ENCODE data around the gene GRIN2C.

GRIN2C gene

DNA sequence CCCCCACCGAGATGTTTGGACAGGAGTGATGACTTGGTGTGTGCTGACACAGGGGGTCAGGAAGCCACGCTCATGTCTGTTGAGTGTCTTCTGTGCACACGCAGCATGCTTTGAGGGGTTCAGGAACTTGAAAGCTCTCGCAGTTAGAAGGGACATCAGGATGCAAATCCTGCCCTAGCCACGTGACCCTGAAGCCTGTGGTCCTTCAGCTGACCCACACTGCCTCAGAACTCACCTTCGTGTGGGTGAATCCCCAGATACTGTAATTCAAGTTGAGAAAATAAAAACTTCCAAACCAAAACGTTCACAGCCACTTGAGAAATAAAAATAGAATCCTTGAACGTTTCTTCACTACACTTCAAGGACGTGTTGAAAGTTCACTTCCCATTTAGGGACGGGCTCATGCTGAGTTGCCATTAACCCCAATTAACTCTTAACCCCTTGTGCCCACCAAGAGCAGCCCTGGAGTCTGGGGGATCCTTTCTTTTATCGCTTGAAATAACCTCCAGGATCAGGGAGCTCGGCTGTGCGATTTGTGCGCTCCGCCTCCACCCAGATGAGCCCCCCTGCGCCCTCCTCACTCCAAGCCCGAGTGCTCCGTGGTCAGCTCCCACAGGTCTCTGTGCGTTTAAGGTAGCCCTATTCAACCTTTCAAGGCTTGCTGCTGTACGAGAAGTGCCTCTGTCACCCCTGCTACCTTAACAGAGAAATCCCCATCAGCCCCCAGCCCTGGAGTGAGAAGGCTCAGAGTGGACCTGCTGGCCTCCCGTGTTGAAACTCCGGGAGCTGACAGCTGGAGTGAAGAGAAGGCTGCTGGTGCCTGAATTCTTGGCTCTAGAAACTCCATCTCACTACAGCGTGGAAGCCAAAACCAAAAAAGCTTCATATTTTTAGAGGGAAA is 47.3 kb downstream of the GRIN2C start:
- Mint-ChIP-seq H3K27ac (no peak overlapping the region), H3K4me1 (no peaks in the 10 kb centered on the region), H3K9me3 (no peaks in the 10 kb centered on the region), H3K4me3 (no peak overlapping the region), H3K27me3 (no peaks in the 10 kb centered on the region)
- ATAC-seq, result no peak
- no peak for DNase-seq

GRCh38 chr17:74810699-74811485 is 48.8 kb downstream of the GRIN2C start:
- Mint-ChIP-seq H3K27ac (peak overlapping the region in 1 of 2 donors; percentile 15), H3K4me1 (no peaks in the 10 kb centered on the region), H3K4me3 (no peak overlapping the region), H3K9me3 (no peaks in the 10 kb centered on the region), H3K27me3 (no peaks in the 10 kb centered on the region)
- no peak for ATAC-seq
- no peak for DNase-seq

DNA sequence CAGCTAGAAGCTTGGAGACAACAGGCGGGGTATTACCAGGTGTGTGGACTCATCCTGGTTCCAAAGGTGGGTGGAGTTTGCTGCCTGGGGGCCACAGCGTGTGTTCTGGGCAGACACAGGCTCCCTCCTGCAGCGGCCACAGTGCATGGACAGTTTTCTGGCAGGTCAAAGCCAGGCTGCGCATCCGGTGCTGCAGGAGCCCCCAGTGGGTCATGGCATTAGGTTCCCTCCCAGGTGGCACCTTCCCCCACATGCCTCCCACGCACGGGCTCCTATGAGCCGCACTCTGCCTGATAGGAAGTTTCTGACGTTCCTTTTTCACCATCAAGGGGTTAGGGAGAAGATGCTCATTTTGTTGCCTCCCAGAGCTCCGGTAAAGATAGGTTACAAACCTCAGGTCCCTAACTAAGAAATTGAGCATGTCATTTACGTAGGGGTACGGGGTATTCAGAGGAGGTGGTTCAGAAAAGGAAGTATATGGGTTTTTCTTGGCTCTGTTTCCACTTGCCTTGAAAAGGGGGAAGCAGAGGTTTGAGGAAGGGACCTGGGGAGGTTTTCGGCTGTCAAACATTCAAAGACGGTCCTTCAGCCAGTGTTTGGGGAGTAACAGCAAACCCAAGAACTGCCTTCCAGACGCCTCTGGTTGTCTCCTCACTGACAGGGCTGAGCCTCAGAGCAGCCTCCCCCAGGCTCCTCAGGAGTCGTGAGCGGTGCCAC is 50.8 kb downstream of the GRIN2C start:
- ATAC-seq, result no peak
- H3K27ac Mint-ChIP-seq, result no peak overlapping the region
- H3K27me3 Mint-ChIP-seq, result no peaks in the 10 kb centered on the region
- H3K4me1 Mint-ChIP-seq, result no peaks in the 10 kb centered on the region
- no peaks in the 10 kb centered on the region for H3K9me3 Mint-ChIP-seq
- no peak overlapping the region for H3K4me3 Mint-ChIP-seq
- no peak for DNase-seq

DNA sequence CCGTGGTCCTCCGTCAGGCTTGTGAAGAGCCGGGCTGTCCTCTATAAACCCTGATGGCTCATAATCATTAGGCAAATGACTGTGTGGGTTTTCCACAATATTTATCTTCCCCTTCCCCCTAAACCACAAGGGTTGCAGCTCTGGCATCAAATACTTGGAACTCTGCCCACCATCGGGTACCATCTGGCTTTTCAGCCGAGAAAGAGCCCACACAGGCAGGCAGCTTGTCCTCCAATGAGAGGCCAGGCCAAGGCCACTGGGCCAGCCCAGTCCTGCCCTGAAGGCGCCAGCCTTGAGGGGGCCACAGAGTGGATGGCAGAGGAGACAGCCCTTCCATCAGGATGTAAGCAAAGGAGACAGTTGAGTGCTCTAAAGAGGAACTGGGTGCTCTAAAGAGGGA is 51.8 kb downstream of the GRIN2C start:
- H3K27me3 Mint-ChIP-seq, result no peaks in the 10 kb centered on the region
- H3K4me3 Mint-ChIP-seq, result no peak overlapping the region
- no peaks in the 10 kb centered on the region for H3K9me3 Mint-ChIP-seq
- peak overlapping the region in 1 of 2 donors; percentile 82 for H3K27ac Mint-ChIP-seq
- no peak for DNase-seq
- ATAC-seq, result no peak
- H3K4me1 Mint-ChIP-seq, result no peaks in the 10 kb centered on the region

DNA sequence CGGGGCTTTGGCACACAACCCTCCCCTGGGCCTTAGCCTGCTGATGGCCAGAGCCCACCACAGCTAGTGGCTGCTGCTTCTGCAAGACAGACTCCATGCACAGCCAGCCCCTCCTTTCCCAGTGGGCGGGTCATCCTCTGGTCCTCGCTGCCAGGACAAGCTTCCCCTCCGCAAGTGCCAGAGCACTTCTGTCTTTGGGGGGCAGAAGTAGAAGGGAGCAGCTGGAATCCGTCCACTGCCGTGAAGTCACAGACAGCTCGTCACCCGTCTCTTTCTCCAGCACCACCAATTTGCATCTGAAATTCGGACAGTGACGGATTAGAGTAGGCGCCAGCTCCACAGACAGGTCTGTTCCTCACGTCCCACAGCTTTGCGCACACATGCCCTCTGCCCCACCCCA is 52.2 kb downstream of the GRIN2C start:
- H3K27me3 Mint-ChIP-seq, result no peaks in the 10 kb centered on the region
- H3K4me3 Mint-ChIP-seq, result no peak overlapping the region
- H3K9me3 Mint-ChIP-seq, result no peaks in the 10 kb centered on the region
- DNase-seq, result no peak
- ATAC-seq, result no peak
- H3K27ac Mint-ChIP-seq, result no peak overlapping the region
- no peaks in the 10 kb centered on the region for H3K4me1 Mint-ChIP-seq

GRCh38 chr17:74806334-74806733 is 53.4 kb downstream of the GRIN2C start:
- no peaks in the 10 kb centered on the region for H3K9me3 Mint-ChIP-seq
- ATAC-seq (no peak), DNase-seq (no peak)
- no peaks in the 10 kb centered on the region for H3K27me3 Mint-ChIP-seq
- peaks cover 6% of the 10 kb centered on the region for H3K4me1 Mint-ChIP-seq
- H3K4me3 Mint-ChIP-seq, result no peak overlapping the region
- H3K27ac Mint-ChIP-seq, result no peak overlapping the region

GRCh38 chr17:74805591-74805991 is 54.1 kb downstream of the GRIN2C start:
- Mint-ChIP-seq H3K4me3 (no peak overlapping the region), H3K27me3 (no peaks in the 10 kb centered on the region), H3K27ac (no peak overlapping the region), H3K4me1 (peaks cover 6% of the 10 kb centered on the region), H3K9me3 (no peaks in the 10 kb centered on the region)
- DNase-seq, result no peak
- no peak for ATAC-seq

DNA sequence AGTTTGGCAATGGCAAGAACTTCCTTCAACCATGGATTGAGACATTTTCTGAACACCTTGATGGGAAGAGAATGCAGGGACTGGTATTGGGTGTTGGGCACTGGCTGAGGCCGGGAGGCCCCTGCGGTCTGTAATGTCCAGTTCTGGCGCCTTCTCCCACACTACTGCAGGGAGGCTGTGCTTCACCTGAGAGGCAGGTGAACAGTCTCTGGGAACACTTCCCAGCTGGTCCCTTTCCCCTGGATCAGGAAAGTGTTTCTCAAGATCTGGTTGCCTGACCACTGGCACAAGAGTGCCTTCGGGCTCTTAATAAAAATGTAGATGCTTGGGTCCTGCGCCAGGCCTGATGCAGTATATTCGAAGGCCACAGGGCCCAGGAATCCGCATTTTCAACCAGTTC is 55.0 kb downstream of the GRIN2C start:
- peaks cover 6% of the 10 kb centered on the region for H3K4me1 Mint-ChIP-seq
- ATAC-seq, result no peak
- no peak for DNase-seq
- no peaks in the 10 kb centered on the region for H3K9me3 Mint-ChIP-seq
- H3K4me3 Mint-ChIP-seq, result no peak overlapping the region
- H3K27me3 Mint-ChIP-seq, result no peaks in the 10 kb centered on the region
- H3K27ac Mint-ChIP-seq, result no peak overlapping the region

DNA sequence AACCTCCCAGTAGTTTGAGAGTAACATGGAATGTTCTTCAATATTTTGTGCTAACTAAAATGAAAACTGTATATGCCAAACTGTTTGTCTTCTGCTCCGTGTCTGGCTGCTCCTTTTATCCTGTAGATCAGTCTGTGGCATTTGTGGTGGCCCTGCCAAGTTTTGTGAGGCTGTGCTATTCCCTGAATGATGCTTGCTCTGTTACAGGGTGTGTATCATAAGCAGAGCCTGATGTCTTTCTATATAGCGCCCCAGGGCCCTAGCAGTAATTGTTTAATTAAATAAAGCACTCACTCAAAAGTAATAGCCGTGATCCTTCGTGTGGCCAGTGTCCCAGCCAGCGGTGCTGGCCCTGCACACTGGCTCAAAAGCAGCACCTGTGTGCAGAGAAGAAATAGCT is 55.7 kb downstream of the GRIN2C start:
- ATAC-seq (no peak), DNase-seq (no peak)
- no peak overlapping the region for H3K4me3 Mint-ChIP-seq
- H3K27ac Mint-ChIP-seq, result peak overlapping the region in 1 of 2 donors; percentile 16
- H3K9me3 Mint-ChIP-seq, result no peaks in the 10 kb centered on the region
- no peaks in the 10 kb centered on the region for H3K27me3 Mint-ChIP-seq
- peaks cover 6% of the 10 kb centered on the region for H3K4me1 Mint-ChIP-seq

DNA sequence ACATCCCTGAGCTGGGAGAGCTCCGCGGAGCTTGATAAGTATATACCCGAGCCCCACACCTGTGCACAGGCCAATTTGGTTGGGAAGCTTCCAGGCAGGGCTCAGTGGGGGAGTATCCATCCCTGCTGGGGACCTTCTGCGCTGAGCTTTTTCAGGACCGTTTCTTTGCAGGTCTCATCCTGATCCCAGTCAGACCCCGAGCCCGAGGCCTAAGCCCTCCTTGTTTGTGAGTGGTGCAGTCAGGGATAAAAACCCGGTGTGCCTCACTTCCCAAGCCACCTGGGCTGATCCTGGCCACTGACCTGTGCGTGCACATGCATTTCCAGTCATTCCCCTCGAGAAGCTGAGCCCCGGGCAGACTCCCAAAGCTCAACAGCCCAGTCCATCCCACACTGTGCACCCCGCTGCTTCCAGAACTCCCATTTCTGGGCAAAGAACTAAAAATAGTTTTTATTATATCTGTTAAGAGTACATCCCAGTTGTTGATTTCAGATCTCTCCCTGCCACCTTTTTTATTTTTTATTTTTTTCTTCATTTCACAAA is 56.2 kb downstream of the GRIN2C start:
- DNase-seq (no peak), ATAC-seq (no peak)
- Mint-ChIP-seq H3K9me3 (no peaks in the 10 kb centered on the region), H3K27ac (peak overlapping the region in 1 of 2 donors; percentile 16), H3K4me3 (no peak overlapping the region), H3K4me1 (peaks cover 6% of the 10 kb centered on the region), H3K27me3 (no peaks in the 10 kb centered on the region)

- no peak overlapping the region for H3K4me3 Mint-ChIP-seq
- no peaks in the 10 kb centered on the region for H3K27me3 Mint-ChIP-seq
- DNase-seq (no peak), ATAC-seq (no peak)
- H3K9me3 Mint-ChIP-seq, result no peaks in the 10 kb centered on the region
- H3K4me1 Mint-ChIP-seq, result peaks cover 6% of the 10 kb centered on the region
- H3K27ac Mint-ChIP-seq, result peak overlapping the region in 1 of 2 donors; percentile 67
These were observed 57.8 kb downstream of the GRIN2C start for GRCh38 chr17:74801896-74802295.

GRCh38 chr17:74800531-74800930 is 59.2 kb downstream of the GRIN2C start:
- H3K4me1 Mint-ChIP-seq, result peaks cover 6% of the 10 kb centered on the region
- no peaks in the 10 kb centered on the region for H3K27me3 Mint-ChIP-seq
- ATAC-seq (no peak), DNase-seq (no peak)
- no peak overlapping the region for H3K27ac Mint-ChIP-seq
- H3K4me3 Mint-ChIP-seq, result no peak overlapping the region
- no peaks in the 10 kb centered on the region for H3K9me3 Mint-ChIP-seq

DNA sequence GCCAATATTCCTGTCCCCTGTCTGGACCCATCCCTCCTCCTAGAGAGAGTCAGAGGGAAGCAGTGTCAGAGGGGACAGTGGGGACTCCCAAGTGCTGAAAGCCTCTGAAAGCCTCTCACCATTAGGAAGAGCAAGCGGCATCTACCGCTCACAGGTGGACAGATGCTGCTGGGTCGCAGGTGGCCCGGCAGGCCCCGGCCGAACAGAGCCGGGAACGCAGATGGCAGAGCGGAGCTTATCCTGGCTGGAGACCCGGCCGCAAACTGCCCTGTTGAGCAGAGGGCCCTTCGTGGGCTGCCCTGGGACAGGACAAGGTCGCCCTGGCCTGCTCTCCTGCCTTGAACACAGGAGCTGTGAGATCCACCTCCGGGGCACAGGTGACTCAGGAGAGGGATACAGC is 60.6 kb downstream of the GRIN2C start:
- ATAC-seq, result no peak
- Mint-ChIP-seq H3K4me1 (peaks cover 6% of the 10 kb centered on the region), H3K27me3 (no peaks in the 10 kb centered on the region), H3K4me3 (no peak overlapping the region), H3K9me3 (no peaks in the 10 kb centered on the region), H3K27ac (no peak overlapping the region)
- DNase-seq, result no peak

GRCh38 chr17:74798239-74798707 is 61.4 kb downstream of the GRIN2C start:
- no peak overlapping the region for H3K27ac Mint-ChIP-seq
- H3K27me3 Mint-ChIP-seq, result no peaks in the 10 kb centered on the region
- DNase-seq, result no peak
- H3K4me1 Mint-ChIP-seq, result peaks cover 6% of the 10 kb centered on the region
- ATAC-seq, result no peak
- H3K4me3 Mint-ChIP-seq, result no peak overlapping the region
- H3K9me3 Mint-ChIP-seq, result no peaks in the 10 kb centered on the region

GRCh38 chr17:74797824-74798223 is 61.9 kb downstream of the GRIN2C start:
- Mint-ChIP-seq H3K4me3 (no peak overlapping the region), H3K27ac (no peak overlapping the region), H3K4me1 (peaks cover 6% of the 10 kb centered on the region), H3K27me3 (no peaks in the 10 kb centered on the region), H3K9me3 (no peaks in the 10 kb centered on the region)
- DNase-seq (no peak), ATAC-seq (no peak)

All from stimulated activated naive CD8-positive, alpha-beta T cell treated with anti-CD3 and anti-CD28 coated beads, Interleukin-15, amount 100 ng/mL, for 72 hours (primary cell).